MV-4-11 (cell line): ENCODE data around the gene TSHZ1.

Experiments
- DNase-seq: peaks from one replicate; lab custom pipeline; 2025; lab: John Stamatoyannopoulos, UW

The TSHZ1 gene

GRCh38 chr18:75220551-75221355 is 10.2 kb downstream of the TSHZ1 start:
- DNase-seq: no peak

- DNase-seq: no peak
Measured at GRCh38 chr18:75221397-75221796, 10.8 kb downstream of the TSHZ1 start.

DNA sequence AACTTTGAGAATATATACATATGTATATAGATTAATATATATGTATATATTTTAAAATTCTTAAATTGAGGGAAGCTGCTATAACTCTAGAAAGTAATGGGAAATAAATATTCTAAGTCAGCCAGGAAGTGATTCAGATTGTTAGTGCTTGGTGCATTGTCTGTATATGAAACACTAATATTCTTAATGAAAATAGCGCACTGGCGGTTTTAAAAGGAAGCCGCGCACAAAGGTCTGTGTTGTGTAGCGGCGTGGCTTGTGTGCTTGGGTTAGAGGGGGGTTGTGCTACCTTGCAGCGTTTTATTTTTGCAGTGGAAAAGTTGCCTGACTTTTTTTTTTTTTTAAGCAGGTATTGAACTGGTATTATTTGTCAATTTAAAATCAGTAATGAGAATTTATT is 11.3 kb downstream of the TSHZ1 start:
- no peak for DNase-seq

- no peak for DNase-seq
Measured at GRCh38 chr18:75222407-75222806, 11.8 kb downstream of the TSHZ1 start.

- peak; percentile 61 for DNase-seq
Measured at GRCh38 chr18:75223687-75224347, 13.2 kb downstream of the TSHZ1 start.

- no peak for DNase-seq
Measured at GRCh38 chr18:75226286-75226955, 15.8 kb downstream of the TSHZ1 start.

DNA sequence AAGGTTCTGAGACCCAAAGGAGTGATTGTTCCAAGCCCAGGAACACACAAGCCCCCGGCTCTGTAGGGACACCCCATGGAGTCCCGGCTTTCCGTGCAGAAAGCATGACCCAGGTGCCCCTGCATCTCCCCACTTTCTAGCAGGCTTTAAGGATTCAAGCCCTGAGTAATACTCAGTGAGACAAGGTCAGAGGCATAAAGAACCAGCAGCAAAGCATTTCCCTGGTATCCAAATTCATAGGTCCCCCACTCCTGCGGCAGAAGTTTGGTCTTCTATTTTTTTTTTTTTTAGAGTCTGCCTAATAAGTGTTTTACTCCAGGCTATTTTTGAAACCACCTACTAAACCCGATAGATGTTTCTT is 16.3 kb downstream of the TSHZ1 start:
- DNase-seq: no peak

DNA sequence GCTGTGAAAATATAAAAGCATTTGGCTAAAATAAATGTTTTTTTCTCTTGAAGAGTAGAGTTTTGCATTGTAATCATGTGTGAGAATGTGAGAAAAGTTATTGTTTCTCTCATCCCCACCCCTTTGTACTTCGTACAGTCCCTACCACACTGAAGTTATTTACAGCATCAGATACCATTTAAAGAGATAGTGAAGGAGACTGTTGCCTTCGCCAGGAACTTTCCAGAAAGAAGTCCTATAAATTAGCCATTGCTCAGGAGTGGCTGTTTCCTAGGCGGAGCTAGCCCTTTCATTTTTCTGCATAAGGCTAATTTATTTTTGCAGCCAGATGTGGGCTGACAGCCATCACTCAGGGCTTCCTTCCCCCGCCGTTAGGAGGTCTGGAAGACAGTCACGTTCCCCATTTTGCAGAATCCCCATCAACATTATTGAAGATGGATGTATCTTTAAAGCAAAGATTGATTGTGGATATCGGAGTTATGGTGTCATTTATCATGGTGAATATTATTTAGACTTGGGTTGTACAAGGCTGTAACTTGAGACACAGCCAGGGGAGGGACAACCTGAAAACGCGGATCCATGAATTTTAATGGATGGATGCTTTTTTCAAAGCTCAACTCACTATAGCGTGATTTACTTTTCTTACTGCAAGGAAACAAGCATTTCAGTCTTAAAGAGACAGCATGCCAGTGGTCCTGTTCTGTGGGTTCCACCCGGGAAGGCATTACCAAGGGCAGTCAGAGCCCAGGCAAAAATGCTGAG is 17.1 kb downstream of the TSHZ1 start:
- no peak for DNase-seq

- DNase-seq: no peak
Measured at GRCh38 chr18:75228967-75229366, 18.4 kb downstream of the TSHZ1 start.

- no peak for DNase-seq
Measured at GRCh38 chr18:75229437-75229836, 18.8 kb downstream of the TSHZ1 start.

DNA sequence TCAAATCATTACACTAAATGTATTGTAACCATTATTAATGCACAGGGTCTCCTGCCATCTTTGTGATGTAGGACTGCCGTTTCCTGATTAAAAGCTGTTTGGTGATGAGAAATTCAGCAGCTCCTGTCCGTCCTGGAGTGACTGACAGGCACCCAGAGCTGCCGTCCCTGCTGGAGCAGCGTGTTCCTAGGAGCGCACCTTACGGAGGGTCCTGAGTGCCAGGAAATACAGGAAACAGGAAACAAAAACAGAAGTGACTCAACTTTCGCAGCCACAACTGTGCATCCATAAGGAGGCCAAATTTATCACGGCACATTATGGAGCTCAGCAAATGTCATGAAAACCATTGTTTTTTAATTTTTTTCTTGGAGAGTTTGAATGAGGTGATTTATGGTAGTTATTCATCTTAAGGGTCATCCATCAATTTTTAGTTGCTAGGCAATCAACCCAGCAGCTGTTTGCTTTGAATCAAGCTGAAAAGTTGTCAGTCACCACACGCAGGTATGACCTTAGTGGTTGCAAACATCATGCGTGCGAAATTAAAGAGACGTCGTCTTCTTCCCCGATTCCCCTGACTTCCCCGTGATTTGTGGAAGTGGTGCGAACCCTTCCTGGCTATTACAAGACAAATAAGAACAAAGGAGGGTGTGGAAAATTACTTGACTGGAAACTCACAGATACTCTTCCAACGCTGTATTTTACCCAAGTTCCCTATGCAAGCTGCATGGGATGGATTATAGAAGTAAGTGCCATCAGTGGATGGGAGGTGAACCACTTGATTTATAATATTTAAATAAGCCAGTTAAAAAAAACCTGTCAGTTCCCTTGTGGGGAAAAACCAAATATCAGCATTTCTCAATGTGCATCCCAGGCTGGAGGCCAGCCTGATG is 19.8 kb downstream of the TSHZ1 start:
- DNase-seq: no peak

DNA sequence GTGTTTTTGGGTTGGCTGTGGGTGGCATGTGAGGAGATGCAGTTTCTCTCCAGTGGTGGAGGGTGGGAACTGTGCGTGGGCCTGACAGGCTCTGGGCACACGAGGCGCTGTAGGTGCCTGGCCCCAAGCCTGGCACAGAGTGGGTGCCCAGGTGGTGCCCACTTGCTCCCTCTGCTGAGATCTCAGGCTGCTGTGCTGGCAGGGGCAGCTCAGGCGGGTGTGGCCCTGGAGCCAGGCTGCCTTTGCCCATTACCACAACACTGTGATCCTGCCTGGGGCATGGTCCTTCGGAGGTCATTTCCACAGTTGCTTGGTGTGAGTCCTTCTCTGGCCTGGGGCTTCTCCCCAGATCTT is 20.4 kb downstream of the TSHZ1 start:
- no peak for DNase-seq

GRCh38 chr18:75234901-75235300 is 24.3 kb downstream of the TSHZ1 start:
- no peak for DNase-seq

DNA sequence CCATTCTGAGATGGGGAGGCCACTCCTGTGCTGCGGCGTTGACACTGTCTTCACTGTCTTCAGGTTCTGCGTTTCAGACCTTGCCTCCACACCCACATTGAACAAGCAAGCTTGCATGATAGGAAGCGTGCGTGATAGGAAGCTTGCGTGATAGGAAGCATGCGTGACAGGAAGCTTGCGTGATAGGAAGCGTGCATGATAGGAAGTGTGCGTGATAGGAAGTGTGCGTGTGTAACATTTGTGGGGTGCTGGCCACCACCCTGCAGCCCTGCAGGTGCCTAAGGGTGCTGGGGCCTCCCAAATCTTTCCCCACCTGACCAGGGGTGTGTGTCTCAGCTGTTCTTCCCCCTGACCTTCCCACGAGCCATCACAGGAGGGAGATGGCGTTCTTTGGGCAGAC is 25.3 kb downstream of the TSHZ1 start:
- DNase-seq: no peak

DNA sequence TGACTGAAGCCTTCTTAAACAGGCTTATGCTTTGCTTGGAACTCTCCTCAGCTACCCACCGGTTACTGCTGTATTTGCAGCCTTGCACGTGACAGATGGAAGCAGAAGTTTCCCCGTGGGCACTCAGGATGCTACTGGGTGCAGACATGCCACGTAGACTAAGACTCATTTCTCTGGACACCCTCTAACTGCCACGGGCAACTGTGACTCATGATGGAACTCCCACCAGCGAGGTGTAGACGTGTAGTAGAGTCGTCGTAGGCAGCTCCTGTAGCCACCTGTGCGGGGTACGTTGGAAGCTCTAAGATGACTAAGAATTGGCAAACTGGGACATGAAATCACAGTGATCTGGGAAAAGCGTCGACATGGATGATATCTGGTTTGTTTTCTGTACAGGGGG is 27.5 kb downstream of the TSHZ1 start:
- DNase-seq: no peak

GRCh38 chr18:75238786-75239185 is 28.2 kb downstream of the TSHZ1 start:
- DNase-seq: no peak

GRCh38 chr18:75240433-75240832 is 29.8 kb downstream of the TSHZ1 start:
- peak; percentile 45 for DNase-seq

DNA sequence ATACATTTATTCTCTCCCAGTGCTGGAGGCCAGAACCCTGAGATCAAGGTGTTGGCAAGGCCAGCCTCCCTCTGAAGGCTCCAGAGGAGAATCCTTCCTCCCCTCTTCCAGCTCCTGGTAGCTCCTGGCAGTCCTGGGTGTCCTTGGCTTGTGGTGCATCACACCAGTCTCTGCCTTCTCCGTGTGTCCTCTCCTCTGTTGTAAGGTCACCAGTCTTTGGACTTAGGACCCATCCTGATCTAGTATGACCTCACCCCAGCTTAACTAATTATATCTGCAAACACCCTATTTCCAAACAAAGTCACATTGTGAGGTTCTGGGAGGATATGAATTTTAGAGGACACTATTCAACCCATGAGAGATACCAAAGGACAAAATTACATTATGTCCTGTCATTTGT is 31.1 kb downstream of the TSHZ1 start:
- DNase-seq: no peak

DNA sequence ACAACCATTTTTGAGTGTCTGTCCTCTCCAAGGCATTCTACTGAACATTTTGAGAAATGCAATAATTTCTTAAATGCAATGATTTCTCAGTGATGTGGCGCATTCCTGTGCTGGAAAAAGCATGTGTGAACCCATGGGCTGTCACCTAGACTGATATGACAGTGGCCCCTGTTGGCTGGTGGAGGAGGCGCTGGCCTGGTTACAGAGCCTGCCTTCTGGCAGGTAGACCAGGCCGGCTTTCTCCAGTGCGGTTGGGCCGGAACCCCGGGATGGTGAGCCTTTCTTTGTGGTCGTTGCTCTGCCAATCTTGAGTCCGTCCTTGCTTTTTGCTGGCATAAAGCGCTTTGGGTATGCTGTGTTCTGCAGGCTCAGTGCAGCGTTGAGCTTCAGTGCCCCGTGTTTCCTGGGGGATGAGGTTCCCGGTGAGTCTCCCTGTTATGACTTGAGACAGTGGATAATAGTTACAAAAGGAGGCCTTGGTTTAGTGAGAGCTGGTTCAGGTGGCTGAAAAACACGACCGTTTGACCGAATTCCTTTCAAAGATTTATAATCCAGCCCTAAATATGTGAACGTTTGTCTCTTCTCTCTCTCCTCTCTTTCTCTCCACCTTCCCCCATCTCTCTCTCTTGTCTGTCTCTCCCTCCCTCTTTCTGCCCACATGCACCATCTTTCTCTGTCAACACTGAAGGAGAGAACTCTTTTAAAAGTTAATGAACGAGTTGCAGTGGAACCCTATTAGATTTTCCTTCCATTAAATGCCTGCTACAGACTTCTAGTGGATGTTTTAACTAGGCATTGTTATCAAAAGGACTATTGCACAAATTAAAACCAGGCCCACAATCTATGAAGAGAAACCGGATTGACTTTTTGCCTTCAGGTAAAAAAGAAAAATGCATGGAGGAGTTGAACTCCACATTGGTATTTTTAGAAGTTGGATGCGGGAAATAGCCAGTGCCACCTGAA is 34.0 kb downstream of the TSHZ1 start:
- DNase-seq: no peak
